Stimulated activated naive CD4-positive, alpha-beta T cell (primary cell): ENCODE data around the gene TTBK2.
"Not testable (repeated sequence)": the region's sequence is repeated elsewhere in the genome, so short reads cannot be mapped to it uniquely, and the experiment has no call there.

Experiments
- DNase-seq, 6 experiments: peaks; one replicate each; lab custom pipeline; 2025; lab: John Stamatoyannopoulos, UW

TTBK2 gene

DNA sequence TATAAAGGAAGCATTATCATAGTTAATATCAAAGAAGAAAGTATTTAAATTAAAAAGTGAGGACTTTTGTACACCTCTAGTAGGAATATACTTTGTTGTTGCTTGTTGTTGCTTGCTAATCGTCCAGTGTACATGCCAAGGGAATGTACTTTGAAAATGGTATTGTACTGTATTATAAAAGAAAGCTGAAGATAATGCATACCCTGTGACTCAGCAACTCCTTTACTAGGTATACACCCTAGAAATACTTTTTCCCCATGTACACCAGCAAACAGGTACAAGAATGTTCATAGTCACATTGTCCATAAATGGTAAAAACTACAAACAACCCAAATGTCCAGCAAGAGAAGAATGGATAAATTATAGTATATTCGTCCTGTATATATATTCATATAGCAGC is 12.0 kb downstream of the TTBK2 start:
- DNase-seq = no peak

GRCh38 chr15:42903388-42904324 is 16.9 kb downstream of the TTBK2 start:
- no peak for DNase-seq

GRCh38 chr15:42893911-42894310 is 26.7 kb downstream of the TTBK2 start:
- DNase-seq = not testable (repeated sequence)

DNA sequence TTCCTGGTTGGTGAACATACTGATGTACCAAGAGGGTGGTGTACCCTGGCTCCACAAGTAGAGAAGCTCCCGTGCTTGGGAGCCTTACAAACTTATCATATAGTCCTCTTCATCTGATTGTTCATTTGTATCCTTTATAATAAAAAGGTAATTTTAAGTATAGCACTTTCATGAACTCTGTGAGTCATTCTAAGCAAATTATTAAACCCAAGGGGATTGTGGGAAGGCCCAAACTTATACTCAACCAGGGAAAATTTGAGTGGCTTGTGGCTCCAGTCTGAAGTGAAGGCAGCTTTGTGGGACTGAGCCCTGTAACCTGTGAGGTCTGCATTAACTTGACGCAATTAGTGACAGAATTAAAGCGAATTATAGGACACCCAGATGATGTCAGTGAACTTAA is 29.0 kb downstream of the TTBK2 start:
- no peak for DNase-seq

DNA sequence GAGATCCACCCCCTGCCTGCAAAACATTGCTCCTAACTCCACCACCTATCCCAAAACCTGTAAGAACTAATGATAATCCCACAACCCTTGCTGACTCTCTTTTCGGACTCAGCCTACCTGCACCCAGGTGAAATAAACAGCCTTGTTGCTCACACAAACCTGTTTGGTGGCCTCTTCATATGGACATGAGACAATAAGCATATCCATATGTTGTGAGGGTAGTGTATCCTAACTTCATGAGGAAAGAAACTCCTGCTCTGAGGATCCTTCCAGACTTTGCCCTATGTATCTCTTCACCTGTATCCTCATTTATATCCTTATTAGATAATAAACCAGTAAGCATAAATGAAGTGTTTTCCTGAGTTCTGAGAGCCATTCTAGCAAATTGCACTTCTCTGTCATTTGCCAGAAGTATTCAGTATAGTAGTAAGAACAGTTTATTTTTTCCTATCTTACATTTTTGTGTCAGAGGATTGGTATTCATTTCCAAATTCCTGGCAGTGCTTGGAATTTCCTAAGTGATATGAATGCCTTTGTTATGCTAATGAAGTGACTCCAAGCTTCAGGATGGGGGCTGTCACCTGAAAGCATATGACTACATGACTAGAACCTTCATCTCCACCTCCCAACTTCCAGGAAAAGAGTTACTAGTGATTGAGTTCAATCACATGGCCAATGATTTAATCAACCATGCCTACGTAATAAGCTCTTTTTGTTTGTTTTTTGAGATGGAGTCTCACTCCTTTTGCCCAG is 30.2 kb downstream of the TTBK2 start:
- no peak for DNase-seq

DNA sequence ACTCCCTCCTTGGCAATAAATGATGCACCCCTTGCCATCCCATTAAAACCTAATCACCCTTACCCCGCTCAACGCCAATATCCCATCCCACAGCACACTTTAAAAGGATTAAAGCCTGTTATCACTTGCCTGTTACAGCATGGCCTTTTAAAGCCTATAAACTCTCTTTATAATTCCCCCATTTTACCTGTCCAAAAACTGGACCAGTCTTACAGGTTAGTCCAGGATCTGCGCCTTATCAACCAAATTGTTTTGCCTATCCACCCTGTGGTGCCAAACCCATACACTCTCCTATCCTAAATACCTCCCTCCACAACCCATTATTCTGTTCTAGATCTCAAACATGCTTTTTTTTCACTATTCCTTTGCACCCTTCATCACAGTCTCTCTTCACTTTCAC is 33.2 kb downstream of the TTBK2 start:
- not testable (repeated sequence) for DNase-seq

- DNase-seq = no peak
Measured at GRCh38 chr15:42880121-42880520, 40.5 kb downstream of the TTBK2 start.

- DNase-seq = no peak
Measured at GRCh38 chr15:42879443-42879842, 41.1 kb downstream of the TTBK2 start.

DNA sequence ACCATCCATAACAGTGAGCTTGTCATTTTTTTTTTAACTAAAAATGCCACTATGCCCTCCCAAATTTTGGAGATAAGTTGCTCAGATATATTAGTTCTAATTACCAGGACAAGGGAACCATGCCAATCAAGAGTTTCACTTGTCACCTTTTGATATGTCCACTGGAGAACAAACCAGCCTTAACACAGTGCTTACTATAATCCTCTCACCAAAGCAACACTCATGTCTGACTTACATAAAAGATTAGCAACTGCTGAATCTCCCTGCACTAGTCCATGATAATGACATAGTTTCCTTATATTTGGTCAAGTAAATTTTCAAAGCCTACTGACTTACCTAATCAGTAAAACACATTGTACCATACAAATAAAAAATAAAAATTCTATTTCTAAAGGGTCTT is 44.4 kb downstream of the TTBK2 start:
- no peak for DNase-seq

- no peak for DNase-seq
Measured at GRCh38 chr15:42868683-42869082, 51.9 kb downstream of the TTBK2 start.

- no peak for DNase-seq
Measured at GRCh38 chr15:42863572-42864239, 56.9 kb downstream of the TTBK2 start.

- no peak for DNase-seq
Measured at GRCh38 chr15:42858999-42859789, 61.4 kb downstream of the TTBK2 start.

DNA sequence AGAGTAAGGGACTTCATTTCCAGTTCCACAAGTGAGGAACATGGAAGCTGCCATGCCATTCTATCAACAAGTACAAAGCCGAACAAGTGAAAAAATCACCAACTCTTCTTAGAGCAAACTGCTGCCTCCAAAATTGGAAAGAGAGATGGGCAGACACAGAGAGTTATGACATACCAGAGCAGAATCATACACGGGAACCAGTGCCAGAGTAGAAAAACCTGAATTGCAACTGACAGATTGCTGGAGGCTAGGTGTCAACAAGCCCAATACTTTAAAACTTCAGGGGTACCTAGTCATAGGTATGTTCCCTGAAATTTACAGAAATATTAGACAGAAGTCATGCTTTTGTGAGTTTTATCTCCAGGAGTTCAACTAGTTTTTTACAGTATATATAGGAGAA is 62.0 kb downstream of the TTBK2 start:
- no peak for DNase-seq

DNA sequence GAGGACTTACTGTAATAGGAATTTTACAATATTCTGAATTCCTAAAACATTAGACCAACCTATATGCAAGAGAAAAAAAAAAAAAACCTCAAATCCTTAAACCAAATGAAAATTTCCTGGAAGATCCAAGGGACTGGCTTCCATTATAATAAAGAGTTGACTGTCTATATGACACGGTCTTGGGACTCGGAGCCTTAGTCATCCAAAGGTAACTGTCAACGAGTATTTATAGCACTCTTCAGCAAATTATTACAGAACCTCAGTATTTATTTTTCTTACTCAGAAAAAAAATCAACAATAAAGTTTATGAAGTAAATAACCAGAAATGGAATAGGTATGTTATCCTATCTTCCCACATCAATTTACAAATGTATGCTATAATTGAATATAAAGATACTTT is 66.0 kb downstream of the TTBK2 start:
- no peak for DNase-seq

GRCh38 chr15:42849836-42850235 is 70.7 kb downstream of the TTBK2 start:
- DNase-seq = no peak

- no peak for DNase-seq
Measured at GRCh38 chr15:42848846-42849245, 71.7 kb downstream of the TTBK2 start.

- no peak for DNase-seq
Measured at GRCh38 chr15:42846647-42847046, 73.9 kb downstream of the TTBK2 start.

DNA sequence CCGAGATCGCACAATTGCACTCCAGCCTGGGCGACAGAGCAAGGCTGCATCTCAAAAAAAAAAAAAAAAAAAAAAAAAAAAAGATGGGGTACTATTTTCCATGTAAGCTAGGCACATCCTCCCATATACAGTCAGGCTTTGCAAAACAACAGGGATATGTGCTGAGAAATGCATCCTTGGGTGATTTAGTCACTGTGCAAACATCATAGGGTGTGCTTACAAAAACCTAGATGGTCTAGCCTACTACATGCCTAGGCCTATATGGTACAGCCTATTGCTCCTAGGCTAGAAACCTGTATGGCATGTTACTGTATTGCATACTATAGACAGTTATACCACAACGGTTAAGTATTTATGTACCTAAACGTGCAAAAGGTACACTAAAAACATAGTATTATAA is 75.0 kb downstream of the TTBK2 start:
- no peak for DNase-seq

- no peak for DNase-seq
Measured at GRCh38 chr15:42843699-42844098, 76.9 kb downstream of the TTBK2 start.

GRCh38 chr15:42836251-42836650 is 84.3 kb downstream of the TTBK2 start:
- DNase-seq = no peak

GRCh38 chr15:42832576-42832975 is 88.0 kb downstream of the TTBK2 start:
- DNase-seq = no peak
